ENCODE data around the gene TMEM63B. TPM values are rescaled to one million over a fixed set of nuclear protein-coding genes. Genes with fewer than 3 reads are reported as not detected.
A peak's percentile ranks its signal among the peaks of the same experiment; 100 is the strongest.

Gene TMEM63B
- total and polyA plus RNA-seq, 9 of the 15 experiments (the other 6 are each of a cell fraction or from before 2014, with no cell fraction given) = 0.14 to 39.4 (median 14.4) TPM

DNA sequence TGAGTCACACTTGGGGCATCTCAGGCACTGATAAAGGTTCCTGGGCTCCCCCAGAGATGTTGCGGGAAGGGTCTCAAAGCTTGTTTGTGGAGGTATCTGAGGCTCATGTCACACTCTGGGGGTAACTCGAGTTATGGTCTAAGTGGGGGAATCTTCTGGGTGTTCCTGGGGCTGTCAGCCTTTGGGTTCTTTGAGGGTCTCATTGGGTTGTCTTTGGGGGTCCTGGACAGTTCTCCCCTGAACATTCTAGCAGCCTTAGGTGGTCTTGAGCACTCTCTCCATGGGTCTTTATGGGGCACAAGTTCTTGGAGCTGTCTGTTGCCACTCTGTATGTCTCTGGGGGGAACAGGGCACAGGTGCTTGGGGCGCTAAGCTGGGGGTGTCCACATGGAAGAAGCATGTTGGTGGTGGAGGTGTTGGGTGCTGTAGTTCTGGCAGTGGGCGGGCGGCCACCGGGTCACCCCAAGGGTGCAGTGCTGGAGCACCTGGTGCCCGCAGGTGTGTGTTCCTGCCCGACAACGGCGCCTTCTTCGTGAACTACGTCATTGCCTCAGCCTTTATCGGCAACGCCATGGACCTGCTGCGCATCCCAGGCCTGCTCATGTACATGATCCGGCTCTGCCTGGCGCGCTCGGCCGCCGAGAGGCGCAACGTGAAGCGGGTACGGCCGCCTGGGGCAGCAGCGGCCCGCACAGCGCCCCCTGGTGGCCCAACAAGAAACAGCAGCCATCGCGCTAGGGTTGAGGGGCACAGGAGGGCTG lies 24.2 kb downstream of the TMEM63B start (continued):
- TF ChIP-seq MBD1 (CRISPR knock-in tag; IDR thresholded peaks at IDR 0.05) = no peak
- TF ChIP-seq PYGO2 (tag; IDR thresholded peaks at IDR 0.05) = no peak
- TF ChIP-seq, protein P1, sequence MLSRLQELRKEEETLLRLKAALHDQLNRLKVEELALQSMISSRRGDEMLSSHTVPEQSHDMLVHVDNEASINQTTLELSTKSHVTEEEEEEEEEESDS (CRISPR knock-in tag; IDR thresholded peaks at IDR 0.05) = no peak
- TF ChIP-seq SRSF1 (IDR thresholded peaks at IDR 0.05; ENCODE audit: low read depth, low read length) = no peak
- TF ChIP-seq LARP7 (IDR thresholded peaks at IDR 0.05) = no peak
- no peak for TF ChIP-seq MCM2 (IDR thresholded peaks at IDR 0.05; ENCODE audit: low read depth)
- no peak for TF ChIP-seq ZBED1 (IDR thresholded peaks at IDR 0.05)
- TF ChIP-seq HINFP (tag; conservative IDR thresholded peaks at IDR 0.05; ENCODE audit: low read depth) = no peak
- peak in 1 of 2 experiments; percentile 46; a peak in 1 of 4 replicates for TF ChIP-seq TBL1XR1 (IDR thresholded peaks at IDR 0.05; ENCODE audit: low read length in 2 of 2)
- TF ChIP-seq ZBTB1 (CRISPR knock-in tag; IDR thresholded peaks at IDR 0.05; ENCODE audit: borderline replicate concordance, low read depth) = no peak
- no peak for TF ChIP-seq E2F4 (CRISPR knock-in tag; IDR thresholded peaks at IDR 0.05; ENCODE audit: low read depth)
- TF ChIP-seq ZFX (CRISPR knock-in tag; IDR thresholded peaks at IDR 0.05) = peak; percentile 82
- peak; percentile 81 for TF ChIP-seq SP1 (CRISPR knock-in tag; IDR thresholded peaks at IDR 0.05)
- TF ChIP-seq PRPF4 (IDR thresholded peaks at IDR 0.05; ENCODE audit: insufficient read depth, low read depth, low read length, poor library complexity, severe bottlenecking) = no peak
- TF ChIP-seq GABPB1 (CRISPR knock-in tag; IDR thresholded peaks at IDR 0.05) = peak; percentile 84
- no peak for TF ChIP-seq GTF3C2 (IDR thresholded peaks at IDR 0.05; ENCODE audit: borderline replicate concordance, extremely low read depth, insufficient read length)
- no peak for TF ChIP-seq ZNF764 (CRISPR knock-in tag; IDR thresholded peaks at IDR 0.05; ENCODE audit: low read depth)
- TF ChIP-seq TRIM25 (IDR thresholded peaks at IDR 0.05; ENCODE audit: borderline replicate concordance) = no peak
